GM10266 (cell line): ENCODE measurements around the gene SIL1.
"Not testable (repeated sequence)": the region's sequence is repeated elsewhere in the genome, so short reads cannot be mapped to it uniquely, and the experiment has no call there.

Experiments used
- DNase-seq: peaks from one replicate; pipeline ENCODE4 v3.0.0; 2012; ENCODE audit errors: extremely low spot score
- TF ChIP-seq, protein P1 (sequence below): IDR thresholded peaks from 2 replicates; pipeline ENCODE4 v1.5.1; 2012; ENCODE audit warnings: mild to moderate bottlenecking, low read depth; ENCODE audit not compliant: control insufficient read depth, insufficient read depth; ENCODE audit errors: missing control alignments

SIL1 gene

DNA sequence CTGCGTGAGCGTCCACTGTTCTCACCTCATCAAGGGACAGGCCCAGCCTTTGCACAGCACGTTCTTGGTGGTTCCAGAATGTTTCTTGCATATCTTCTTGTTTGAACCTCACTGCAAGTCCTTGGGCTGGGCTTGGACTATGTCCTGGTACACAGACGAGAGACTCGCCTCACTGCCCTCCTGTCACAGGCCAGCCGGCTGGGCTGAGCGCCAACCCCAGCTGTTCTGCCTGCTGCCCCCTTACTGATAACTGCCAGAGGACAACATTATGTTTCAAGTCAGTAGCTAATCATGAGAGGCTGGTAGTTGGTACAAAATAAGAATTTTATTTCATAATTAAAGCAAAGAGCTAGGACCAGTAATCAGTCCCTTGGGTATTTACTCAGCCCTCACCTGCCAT, 270.2 kb downstream of the SIL1 start:
- TF ChIP-seq, protein P1, sequence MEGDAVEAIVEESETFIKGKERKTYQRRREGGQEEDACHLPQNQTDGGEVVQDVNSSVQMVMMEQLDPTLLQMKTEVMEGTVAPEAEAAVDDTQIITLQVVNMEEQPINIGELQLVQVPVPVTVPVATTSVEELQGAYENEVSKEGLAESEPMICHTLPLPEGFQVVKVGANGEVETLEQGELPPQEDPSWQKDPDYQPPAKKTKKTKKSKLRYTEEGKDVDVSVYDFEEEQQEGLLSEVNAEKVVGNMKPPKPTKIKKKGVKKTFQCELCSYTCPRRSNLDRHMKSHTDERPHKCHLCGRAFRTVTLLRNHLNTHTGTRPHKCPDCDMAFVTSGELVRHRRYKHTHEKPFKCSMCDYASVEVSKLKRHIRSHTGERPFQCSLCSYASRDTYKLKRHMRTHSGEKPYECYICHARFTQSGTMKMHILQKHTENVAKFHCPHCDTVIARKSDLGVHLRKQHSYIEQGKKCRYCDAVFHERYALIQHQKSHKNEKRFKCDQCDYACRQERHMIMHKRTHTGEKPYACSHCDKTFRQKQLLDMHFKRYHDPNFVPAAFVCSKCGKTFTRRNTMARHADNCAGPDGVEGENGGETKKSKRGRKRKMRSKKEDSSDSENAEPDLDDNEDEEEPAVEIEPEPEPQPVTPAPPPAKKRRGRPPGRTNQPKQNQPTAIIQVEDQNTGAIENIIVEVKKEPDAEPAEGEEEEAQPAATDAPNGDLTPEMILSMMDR: no peak
- no peak for DNase-seq

DNA sequence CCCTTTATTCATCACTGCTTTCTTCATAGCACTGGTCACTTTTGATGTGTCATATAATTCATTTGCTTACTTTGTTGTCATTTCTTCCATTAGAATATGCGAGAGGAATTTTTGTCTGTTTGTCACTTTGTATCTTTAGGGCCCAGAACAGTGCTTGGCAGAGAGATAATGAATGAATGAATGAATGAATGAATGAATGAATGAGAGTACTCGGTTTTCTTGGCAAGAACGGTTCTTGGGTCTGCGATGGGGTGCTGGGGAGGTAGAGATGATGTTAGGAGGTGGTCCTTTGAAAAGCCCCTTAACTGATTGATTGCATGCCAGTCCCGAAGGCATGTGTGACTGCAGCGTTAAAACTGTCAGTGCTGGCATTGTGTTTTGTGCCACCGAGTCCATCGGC, 270.6 kb downstream of the SIL1 start:
- no peak for DNase-seq
- TF ChIP-seq, protein P1: no peak

DNA sequence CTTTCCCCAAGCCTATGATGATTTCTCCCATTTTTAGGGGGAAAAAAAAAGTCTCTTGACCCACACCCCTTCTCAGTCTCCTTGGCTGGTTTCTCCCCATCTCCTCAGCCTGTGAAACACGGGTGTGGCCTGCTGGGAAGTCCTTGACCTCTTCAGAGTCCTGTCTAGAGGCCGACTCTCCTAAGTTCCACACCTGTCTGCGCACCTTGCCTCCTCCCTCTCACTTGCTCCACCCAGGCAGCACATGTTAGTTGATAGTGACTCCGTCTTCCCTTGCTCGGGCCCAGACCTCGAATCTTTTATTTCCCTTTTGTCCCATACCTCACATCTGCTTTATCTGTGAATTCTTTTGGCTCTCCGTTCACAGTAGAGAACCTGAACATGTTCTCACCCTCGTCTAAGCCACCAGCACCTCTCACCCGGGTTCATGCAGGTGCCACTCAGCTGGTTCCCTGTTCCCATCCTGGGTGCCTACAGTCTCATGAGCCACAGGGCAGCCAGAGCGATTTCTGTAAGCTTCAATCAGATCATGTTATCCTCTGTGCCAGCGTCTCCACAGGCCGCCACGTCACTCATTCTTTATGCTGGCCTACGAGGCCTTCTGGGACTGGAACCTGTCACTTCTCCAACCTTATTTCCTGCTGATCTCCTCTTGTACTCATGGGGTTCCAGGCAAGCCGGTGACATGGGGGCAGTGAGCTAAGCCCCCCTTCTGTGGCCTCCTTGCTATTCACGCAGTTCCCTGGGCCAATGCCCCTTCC, 271.3 kb downstream of the SIL1 start:
- no peak for DNase-seq
- TF ChIP-seq, protein P1: no peak

DNA sequence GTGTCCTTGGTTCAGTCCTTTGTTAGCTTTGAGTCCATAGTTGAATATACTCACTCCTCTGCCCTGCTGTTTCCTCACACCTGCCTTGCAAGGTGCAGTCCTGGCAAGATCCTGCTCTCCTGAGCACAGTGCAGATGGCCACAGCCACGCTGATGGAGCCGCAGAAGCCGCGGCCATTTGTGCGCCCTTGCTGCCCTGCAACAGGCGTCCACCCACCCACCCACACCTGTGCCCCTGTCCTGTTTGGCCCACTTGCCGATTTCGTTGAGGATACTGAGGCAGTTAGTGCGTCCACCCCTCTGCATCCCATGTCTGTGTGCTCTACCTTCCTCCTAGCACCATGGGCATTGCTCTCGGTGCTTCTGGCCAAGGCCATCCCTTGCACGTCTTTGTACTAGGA, 271.9 kb downstream of the SIL1 start:
- TF ChIP-seq, protein P1: no peak
- DNase-seq: no peak

DNA sequence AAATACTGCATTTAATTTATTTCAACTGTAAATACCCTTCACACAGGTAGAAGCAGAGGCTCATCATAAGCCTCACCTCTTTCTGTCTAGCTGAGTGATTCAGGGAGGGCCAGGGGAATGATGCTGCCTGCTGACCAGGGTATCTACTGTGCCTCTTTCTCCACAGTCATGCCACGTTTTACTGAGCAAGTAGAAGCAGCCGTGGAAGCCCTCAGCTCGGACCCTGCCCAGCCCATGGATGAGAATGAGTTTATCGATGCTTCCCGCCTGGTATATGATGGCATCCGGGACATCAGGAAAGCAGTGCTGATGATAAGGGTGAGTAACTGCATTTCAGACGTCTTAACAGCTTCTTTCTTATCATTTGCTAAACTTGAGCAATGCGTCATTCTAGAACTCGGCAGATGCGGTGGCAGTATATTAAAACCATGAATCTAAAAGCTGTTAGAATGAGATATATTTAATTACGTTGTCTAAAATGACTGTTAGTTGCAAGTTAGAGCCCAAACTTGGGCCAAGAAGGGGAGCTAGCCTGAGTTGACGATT, 273.0 kb downstream of the SIL1 start:
- TF ChIP-seq, protein P1: no peak
- no peak for DNase-seq

DNA sequence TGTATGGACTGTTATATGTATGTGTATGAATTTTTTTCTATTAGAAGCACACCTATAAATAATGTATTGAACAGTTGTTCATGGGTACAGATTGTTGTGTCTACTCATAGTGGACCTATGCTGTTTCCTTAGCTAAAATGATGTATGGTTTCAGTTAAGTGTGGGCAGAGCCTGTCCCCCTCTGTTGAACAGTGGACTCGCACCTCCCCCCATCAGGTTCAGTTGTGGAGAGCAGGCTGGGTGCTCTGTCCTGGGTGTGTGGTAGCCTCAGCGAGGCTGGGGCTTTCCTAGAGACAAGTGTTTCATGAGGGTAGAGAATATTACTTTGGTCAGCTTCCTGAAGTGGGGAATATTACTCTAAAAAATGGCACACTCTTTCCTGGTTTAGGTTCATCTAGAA, 275.7 kb downstream of the SIL1 start:
- peak; percentile 64 for DNase-seq
- TF ChIP-seq, protein P1: peak; percentile 11

DNA sequence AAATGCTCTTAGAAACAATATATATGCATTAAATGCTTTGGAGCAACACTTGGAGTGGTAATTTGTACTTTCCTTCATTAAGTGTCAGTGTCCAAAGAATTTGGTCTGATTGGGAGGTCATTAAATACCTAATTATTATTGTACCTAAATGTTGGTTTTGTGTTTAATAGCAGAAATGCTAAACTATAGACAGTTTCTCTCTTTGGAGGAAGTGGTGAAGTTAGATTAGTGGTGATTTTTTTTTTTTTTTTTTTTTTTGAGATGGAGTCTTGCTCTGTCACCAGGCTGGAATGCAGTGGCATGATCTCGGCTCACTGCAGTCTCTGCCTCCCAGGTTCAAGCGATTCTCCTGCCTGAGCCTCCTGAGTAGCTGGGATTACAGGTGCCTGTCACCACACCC, 276.8 kb downstream of the SIL1 start:
- not testable (repeated sequence) for DNase-seq
